GM12872 (cell line): ENCODE results near the gene PIN4.

Experiments used
- CTCF ChIP-seq: IDR thresholded peaks from 3 replicates; pipeline ENCODE4 v1.5.1; 2011; ENCODE audit warnings: low read depth, mild to moderate bottlenecking, low read length, moderate library complexity; ENCODE audit not compliant: insufficient read depth

Gene PIN4

DNA sequence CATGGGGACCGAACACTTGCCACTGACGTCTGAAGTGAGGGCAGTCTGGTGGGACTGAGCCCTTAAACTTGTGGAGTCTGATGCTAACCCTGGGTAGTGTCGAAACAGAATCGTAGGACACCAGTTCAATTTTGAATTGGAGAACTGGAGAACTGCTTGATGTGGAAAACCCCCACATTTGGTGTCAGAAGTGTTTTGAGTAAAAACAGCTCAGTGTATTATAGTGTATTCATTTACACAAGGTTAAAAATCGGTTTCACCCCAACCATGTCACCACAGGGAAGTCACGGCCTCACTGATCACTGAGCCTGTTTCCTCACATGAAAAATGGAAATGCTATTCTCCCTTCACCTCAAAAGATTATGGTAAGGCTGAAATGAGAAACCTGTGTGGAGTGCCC, 21.9 kb downstream of the PIN4 start:
- TF ChIP-seq CTCF = no peak

GRCh38 chrX:72205706-72206105, 24.1 kb downstream of the PIN4 start:
- TF ChIP-seq CTCF = no peak

DNA sequence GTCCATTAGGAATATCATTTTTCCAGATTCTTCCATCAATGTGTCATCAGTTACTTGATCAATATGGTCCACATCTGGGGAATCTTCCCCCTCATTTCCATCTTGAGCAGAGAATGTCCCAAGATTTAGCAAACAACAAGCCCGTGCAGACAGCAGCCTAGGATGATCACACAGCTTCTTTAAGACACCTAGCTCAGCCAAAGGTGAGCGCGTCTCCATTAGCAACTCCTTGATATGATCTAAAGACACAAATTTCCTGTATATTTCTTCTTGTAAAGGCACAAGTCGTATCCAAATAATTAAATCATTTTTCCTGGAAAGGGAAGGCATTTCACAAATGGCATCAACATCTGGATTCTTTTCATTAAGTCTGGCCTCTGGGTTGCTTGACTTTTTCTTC, 25.8 kb downstream of the PIN4 start:
- TF ChIP-seq CTCF = no peak

- no peak for TF ChIP-seq CTCF
Measured at GRCh38 chrX:72208126-72208800, 26.7 kb downstream of the PIN4 start.

DNA sequence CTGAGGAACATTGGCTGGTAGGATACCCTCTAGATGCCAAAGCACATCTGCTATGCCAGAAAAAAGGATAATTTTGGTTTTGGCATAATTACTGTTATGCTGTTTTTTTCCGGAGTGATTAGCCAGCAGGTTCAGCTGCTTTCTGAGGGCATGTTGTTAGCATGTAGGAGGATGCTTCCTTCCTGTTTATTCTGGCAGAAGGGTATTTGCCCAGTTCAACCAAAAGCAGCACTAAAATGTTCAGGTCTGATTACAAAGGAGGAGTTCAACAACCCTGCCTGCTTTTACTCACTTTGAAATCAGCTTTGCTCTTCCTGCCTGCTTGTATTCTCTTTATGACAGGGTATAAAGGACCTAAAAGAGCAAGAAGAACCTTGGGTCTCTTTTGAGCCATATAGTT, 35.4 kb downstream of the PIN4 start:
- no peak for TF ChIP-seq CTCF

GRCh38 chrX:72230290-72230689, 48.7 kb downstream of the PIN4 start:
- TF ChIP-seq CTCF = no peak

DNA sequence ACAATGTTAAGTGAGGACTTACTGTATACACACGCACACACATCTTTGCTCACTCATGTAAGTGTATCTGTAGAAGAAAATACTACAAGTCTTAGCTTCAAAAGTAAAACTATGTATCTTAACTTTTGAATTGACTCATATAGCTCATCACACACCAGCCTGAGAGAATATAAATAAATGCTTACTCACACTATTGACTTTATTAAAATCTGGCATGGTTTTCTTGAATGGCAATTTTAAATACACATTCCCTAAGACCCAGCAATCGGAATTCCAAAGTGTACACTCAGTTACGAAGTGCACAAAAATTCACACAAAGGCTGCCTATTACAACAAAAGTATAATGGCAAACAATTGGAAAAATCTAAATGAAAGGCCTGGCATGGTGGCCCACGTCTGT, 55.3 kb downstream of the PIN4 start:
- TF ChIP-seq CTCF = no peak
